KOPT-K1 (cell line): Measurements from ENCODE around the gene MBP.
"Not testable (repeated sequence)": the region's sequence is repeated elsewhere in the genome, so short reads cannot be mapped to it uniquely, and the experiment has no call there.

ENCODE experiments used
- H3K27ac ChIP-seq: fragments of 200-600 bp; sonication (generic); 2 replicates; pipeline ENCODE4 v1.5.1; 2016; ENCODE audit warnings: antibody characterized with exemption, mild to moderate bottlenecking, low read depth, low read length; ENCODE audit not compliant: poor library complexity, severe bottlenecking
- H3K36me3 ChIP-seq: fragments of 200-600 bp; sonication (generic); 2 replicates; pipeline ENCODE4 v1.5.1; 2017; ENCODE audit warnings: antibody characterized with exemption, mild to moderate bottlenecking, low read length, moderate library complexity; ENCODE audit not compliant: insufficient read depth
- H3K9me3 ChIP-seq: fragments of 200-600 bp; sonication (generic); 2 replicates; pipeline ENCODE4 v1.5.1; 2017; ENCODE audit warnings: antibody characterized with exemption, low read length, mild to moderate bottlenecking; ENCODE audit not compliant: insufficient read depth, poor library complexity, severe bottlenecking

The MBP gene

GRCh38 chr18:76999077-76999476 is 133.5 kb downstream of the MBP start:
- H3K27ac ChIP-seq = no peak overlapping the region
- H3K36me3 ChIP-seq = no peaks in the 10 kb centered on the region
- no peaks in the 10 kb centered on the region for H3K9me3 ChIP-seq

- H3K27ac ChIP-seq = no peak overlapping the region
- H3K9me3 ChIP-seq = no peaks in the 10 kb centered on the region
- H3K36me3 ChIP-seq = no peaks in the 10 kb centered on the region
Measured at GRCh38 chr18:76997951-76998808, 134.4 kb downstream of the MBP start.

- H3K9me3 ChIP-seq = no peaks in the 10 kb centered on the region
Measured at GRCh38 chr18:76996429-76996828, 136.2 kb downstream of the MBP start.

GRCh38 chr18:76995896-76996295 is 136.7 kb downstream of the MBP start:
- Histone ChIP-seq H3K36me3 (no peaks in the 10 kb centered on the region), H3K9me3 (no peaks in the 10 kb centered on the region)

More at GRCh38 chr18:76996429-76996828, 136.2 kb downstream of the MBP start:
- no peaks in the 10 kb centered on the region for H3K36me3 ChIP-seq
- H3K27ac ChIP-seq = no peak overlapping the region

GRCh38 chr18:76994086-76994654 is 138.4 kb downstream of the MBP start:
- no peaks in the 10 kb centered on the region for H3K36me3 ChIP-seq
- H3K9me3 ChIP-seq = no peaks in the 10 kb centered on the region
- no peak overlapping the region for H3K27ac ChIP-seq

More at GRCh38 chr18:76995896-76996295, 136.7 kb downstream of the MBP start:
- H3K27ac ChIP-seq = no peak overlapping the region

- H3K9me3 ChIP-seq = no peaks in the 10 kb centered on the region
- no peaks in the 10 kb centered on the region for H3K36me3 ChIP-seq
- no peak overlapping the region for H3K27ac ChIP-seq
Measured at GRCh38 chr18:76993573-76993972, 139.0 kb downstream of the MBP start.

- Histone ChIP-seq H3K36me3 (no peaks in the 10 kb centered on the region), H3K9me3 (no peaks in the 10 kb centered on the region), H3K27ac (no peak overlapping the region)
Measured at GRCh38 chr18:76993085-76993382, 139.5 kb downstream of the MBP start.

GRCh38 chr18:76992226-76993084 is 140.1 kb downstream of the MBP start:
- Histone ChIP-seq H3K9me3 (no peaks in the 10 kb centered on the region), H3K27ac (no peak overlapping the region), H3K36me3 (no peaks in the 10 kb centered on the region)

- Histone ChIP-seq H3K9me3 (no peaks in the 10 kb centered on the region), H3K36me3 (no peaks in the 10 kb centered on the region), H3K27ac (no peak overlapping the region)
Measured at GRCh38 chr18:76991021-76991688, 141.4 kb downstream of the MBP start.

- not testable (repeated sequence) for H3K9me3 ChIP-seq, H3K27ac ChIP-seq, H3K36me3 ChIP-seq
Measured at GRCh38 chr18:76990343-76991020, 142.1 kb downstream of the MBP start.

- Histone ChIP-seq H3K9me3 (no peaks in the 10 kb centered on the region), H3K27ac (no peak overlapping the region), H3K36me3 (no peaks in the 10 kb centered on the region)
Measured at GRCh38 chr18:76989647-76990190, 142.9 kb downstream of the MBP start.

GRCh38 chr18:76988827-76989646 is 143.5 kb downstream of the MBP start:
- H3K27ac ChIP-seq = no peak overlapping the region
- H3K36me3 ChIP-seq = no peaks in the 10 kb centered on the region
- no peaks in the 10 kb centered on the region for H3K9me3 ChIP-seq

GRCh38 chr18:76988031-76988826 is 144.4 kb downstream of the MBP start:
- H3K27ac ChIP-seq = no peak overlapping the region
- no peaks in the 10 kb centered on the region for H3K36me3 ChIP-seq
- no peaks in the 10 kb centered on the region for H3K9me3 ChIP-seq
